Dendritic cell treated with granulocyte-macrophage colony-stimulating factor and Interleukin-4, amounts not matched to agents 40 ng/mL and 50 ng/mL, for 4 days (primary cell): Measurements from ENCODE around the gene SPRED3.
A peak's percentile ranks its signal among the peaks of the same experiment; 100 is the strongest.
"Not testable (repeated sequence)": the region's sequence is repeated elsewhere in the genome, so short reads cannot be mapped to it uniquely, and the experiment has no call there.

ENCODE experiments used
- H3K27ac Mint-ChIP-seq: one replicate; pipeline ENCODE4 v1.8.0; 2022; ENCODE audit warnings: mild to moderate bottlenecking, mixed read lengths
- H3K27me3 Mint-ChIP-seq: one replicate; pipeline ENCODE4 v1.8.0; 2022; ENCODE audit warnings: mild to moderate bottlenecking, mixed read lengths
- H3K36me3 Mint-ChIP-seq: one replicate; pipeline ENCODE4 v1.8.0; 2022; ENCODE audit warnings: low read depth, mixed read lengths
- H3K4me1 Mint-ChIP-seq: one replicate; pipeline ENCODE4 v1.8.0; 2022; ENCODE audit warnings: low read depth, mixed read lengths
- H3K4me3 Mint-ChIP-seq: one replicate; pipeline ENCODE4 v1.8.0; 2022; ENCODE audit warnings: mild to moderate bottlenecking, moderate library complexity, mixed read lengths
- H3K9me3 Mint-ChIP-seq: one replicate; pipeline ENCODE4 v1.8.0; 2022; ENCODE audit warnings: mixed read lengths
- intact Hi-C: fragments of 100-400 bp; cut with micrococcal nuclease; formaldehyde crosslinking; loops from one replicate; pipeline ENCODE4 v1.15.0; 2022

The SPRED3 gene, protein sequence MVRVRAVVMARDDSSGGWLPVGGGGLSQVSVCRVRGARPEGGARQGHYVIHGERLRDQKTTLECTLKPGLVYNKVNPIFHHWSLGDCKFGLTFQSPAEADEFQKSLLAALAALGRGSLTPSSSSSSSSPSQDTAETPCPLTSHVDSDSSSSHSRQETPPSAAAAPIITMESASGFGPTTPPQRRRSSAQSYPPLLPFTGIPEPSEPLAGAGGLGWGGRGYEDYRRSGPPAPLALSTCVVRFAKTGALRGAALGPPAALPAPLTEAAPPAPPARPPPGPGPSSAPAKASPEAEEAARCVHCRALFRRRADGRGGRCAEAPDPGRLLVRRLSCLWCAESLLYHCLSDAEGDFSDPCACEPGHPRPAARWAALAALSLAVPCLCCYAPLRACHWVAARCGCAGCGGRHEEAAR

DNA sequence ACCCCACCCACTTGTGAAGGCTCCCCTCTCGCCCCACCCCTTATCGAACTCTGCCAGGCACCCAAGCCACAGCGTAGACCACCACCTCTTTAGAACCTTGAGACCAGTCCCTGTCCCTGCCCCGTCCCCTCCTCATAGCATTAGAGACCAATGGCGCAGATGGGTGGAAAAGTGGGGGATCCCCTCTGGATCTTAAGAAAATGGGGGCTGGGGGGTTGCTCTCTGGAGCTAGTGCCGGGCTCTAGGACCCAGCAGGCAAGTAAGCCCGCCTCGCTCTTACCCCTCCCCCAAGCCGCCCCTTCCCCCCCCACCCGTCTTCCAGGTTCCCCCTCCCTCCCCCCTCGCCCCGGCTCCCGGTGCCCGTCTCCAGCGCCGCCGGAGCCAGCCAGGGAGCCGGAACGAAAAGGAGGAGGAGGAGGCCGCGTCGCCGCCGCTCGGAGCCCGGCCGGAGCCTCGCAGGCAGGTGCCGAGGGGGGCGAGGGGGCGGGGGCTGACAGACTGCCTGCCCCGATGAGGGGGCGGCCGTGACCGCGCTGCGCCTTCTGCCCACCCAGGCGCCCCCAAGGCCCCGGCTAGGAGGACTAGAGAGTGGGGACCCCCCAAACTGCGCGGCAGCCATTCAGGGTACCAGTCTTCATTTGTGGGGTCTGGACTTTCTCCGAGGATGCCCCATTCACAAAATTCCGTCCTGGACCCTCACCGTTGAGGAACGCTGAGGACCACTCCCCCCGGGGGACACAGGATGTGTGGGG, at the start of gene SPRED3:
Gene SPRED3, plus strand, starts transcription at position 349 of the 752 bp plus-strand sequence. CDS start 1,606 bp downstream, outside the sequence.
- peak within 1 kb of the TSS; percentile 84 for H3K27ac Mint-ChIP-seq
- H3K36me3 Mint-ChIP-seq = peaks cover 29% of the 10 kb centered on the region
- H3K4me3 Mint-ChIP-seq = peak within 1 kb of the TSS; percentile 81
- H3K27me3 Mint-ChIP-seq = peaks cover 70% of the 10 kb centered on the region
- H3K4me1 Mint-ChIP-seq = peaks cover 42% of the 10 kb centered on the region
- H3K9me3 Mint-ChIP-seq = no peaks in the 10 kb centered on the region
- intact Hi-C loops = no loop called here

DNA sequence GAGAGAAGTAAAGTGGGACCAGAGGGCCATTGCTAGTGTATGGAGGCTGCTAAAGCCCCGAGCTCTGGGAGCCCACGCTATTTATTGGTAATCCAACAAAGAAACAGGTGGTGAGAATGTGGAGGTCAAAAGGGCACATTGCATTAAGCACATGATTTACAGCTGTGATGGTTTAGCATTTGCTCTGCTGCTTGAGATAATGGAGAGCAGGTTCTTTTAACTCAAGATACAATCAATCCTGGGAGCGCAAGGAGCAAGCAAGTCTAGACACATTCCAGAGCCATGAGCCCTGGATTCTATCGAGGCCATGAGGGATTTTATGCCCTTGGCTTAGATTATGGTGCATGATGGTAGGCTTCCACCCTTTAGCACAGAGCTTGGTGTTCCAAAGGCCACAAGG, 49.5 kb upstream of the SPRED3 start:
- H3K9me3 Mint-ChIP-seq, H3K27ac Mint-ChIP-seq, H3K27me3 Mint-ChIP-seq, intact Hi-C loops, H3K4me3 Mint-ChIP-seq: not testable (repeated sequence)
- peaks cover 61% of the 10 kb centered on the region for H3K36me3 Mint-ChIP-seq
- H3K4me1 Mint-ChIP-seq = peaks cover 27% of the 10 kb centered on the region

DNA sequence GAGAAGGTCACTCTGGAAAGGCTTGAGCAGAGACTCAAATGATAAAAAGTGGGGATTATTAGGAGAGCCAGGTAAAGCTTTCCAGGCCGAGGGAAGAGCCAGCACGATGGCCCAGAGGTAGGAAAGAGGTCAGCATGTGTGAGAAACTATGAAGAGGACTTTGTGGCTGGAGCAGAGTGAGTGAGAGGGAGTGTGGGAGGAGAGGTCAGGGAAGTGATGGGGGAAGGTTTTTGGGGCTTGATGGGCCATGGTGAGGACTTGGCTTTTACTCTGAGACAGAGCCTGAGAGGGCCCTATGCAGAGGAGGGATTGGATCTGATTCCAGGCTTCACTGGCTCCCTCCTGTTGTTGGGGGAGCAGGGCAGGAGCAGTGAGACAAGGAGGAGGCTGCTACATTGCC, 47.6 kb upstream of the SPRED3 start:
- Mint-ChIP-seq H3K27me3 (no peaks in the 10 kb centered on the region), H3K4me3 (no peak overlapping the region), H3K36me3 (peaks cover 70% of the 10 kb centered on the region), H3K27ac (no peak overlapping the region), H3K9me3 (no peaks in the 10 kb centered on the region), H3K4me1 (peaks cover 27% of the 10 kb centered on the region)
- intact Hi-C loops = no loop called here

DNA sequence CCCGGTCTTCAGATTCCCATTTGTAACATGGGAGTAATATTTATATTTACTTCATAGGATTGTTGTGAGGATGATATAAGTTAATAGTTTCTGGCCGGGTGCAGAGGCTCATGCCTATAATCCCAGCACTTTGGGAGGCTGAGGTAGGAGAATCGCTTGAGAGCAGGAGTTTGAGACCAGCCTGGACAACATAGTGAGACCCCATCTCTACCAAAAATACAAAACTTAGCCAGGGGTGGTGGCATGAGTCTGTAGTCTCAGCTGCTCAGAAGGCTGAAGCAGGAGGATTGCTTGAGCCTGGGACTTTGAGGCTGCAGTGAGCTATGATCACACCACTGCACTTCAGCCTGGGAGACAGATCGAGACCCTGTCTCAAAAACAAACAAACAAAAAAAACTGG, 41.7 kb upstream of the SPRED3 start:
- Mint-ChIP-seq H3K9me3 (no peaks in the 10 kb centered on the region), H3K36me3 (peaks cover 35% of the 10 kb centered on the region), H3K27me3 (peaks cover 5% of the 10 kb centered on the region), H3K27ac (no peak overlapping the region), H3K4me1 (no peaks in the 10 kb centered on the region), H3K4me3 (no peak overlapping the region)
- intact Hi-C loops = no loop called here

DNA sequence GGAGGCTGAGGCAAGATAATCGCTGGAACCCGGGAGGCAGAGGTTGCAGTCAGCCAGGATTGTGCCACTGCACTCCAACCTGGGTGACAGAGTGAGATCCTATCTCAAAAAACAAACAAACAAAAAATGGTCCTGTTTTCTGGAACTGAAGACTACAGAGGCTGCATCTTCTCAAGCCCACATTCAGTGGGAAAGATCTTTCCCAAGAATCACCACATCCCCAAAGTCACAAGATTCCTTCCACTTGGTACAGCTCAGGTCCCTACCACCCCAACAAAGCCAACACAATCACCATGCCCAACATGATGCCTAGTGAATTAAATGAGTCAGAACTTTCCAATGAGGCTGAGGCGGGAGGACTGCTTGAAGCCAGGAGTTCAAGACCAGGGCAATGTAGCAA, 37.6 kb upstream of the SPRED3 start:
- Mint-ChIP-seq H3K9me3 (no peaks in the 10 kb centered on the region), H3K27ac (no peak overlapping the region), H3K4me3 (no peak overlapping the region), H3K4me1 (no peaks in the 10 kb centered on the region), H3K27me3 (peaks cover 24% of the 10 kb centered on the region), H3K36me3 (peaks cover 6% of the 10 kb centered on the region)
- intact Hi-C loops = no loop called here

DNA sequence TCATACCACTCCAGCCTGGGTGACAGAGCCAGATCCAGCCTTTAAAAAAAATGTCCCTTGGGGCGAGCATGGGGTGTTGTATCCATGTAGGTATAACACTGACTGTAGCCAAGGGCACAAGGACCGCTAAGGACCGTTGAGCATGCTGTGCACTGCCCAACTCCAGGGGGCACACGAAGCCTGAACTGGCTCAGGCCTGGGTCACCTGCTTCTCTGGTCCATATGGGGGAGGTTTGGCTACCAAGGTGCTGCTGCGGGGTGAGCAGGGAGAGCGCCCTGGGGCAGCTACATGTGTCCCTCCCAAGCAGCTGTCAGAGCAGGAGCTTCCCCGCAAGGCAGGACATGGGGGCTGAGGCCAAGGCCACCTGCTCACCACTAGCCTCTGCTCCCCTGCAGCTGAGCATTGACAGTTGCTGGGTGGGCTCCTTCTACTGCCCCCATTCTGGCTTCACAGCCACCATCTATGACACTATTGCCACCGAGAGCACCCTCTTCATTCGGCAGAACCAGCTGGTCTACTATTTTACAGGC, 36.6 kb upstream of the SPRED3 start:
- intact Hi-C loops = no loop called here
- Mint-ChIP-seq H3K36me3 (no peaks in the 10 kb centered on the region), H3K9me3 (no peaks in the 10 kb centered on the region), H3K4me1 (no peaks in the 10 kb centered on the region), H3K27me3 (peaks cover 35% of the 10 kb centered on the region), H3K27ac (no peak overlapping the region), H3K4me3 (no peak overlapping the region)

DNA sequence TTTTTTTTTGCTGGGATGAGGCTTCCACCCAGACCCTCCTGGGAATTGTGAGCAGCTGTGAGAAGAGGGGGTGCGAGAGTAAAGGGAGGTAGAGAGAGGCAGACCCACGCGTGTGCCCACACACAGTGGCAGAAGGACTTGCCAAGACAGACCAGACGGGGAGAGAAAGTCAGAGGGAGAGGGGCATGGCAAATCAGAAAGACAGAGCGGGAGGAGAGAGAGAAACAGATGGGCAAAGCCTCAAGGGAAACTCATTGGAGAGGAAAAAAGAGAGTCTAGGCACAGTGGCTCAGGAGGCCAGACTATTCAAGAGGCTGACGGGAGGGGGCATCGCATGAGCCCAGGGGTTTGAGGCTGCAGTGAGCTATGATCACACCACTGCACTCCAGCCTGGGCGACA, 35.9 kb upstream of the SPRED3 start:
- Mint-ChIP-seq H3K27me3 (peaks cover 40% of the 10 kb centered on the region), H3K27ac (no peak overlapping the region), H3K4me1 (no peaks in the 10 kb centered on the region), H3K4me3 (no peak overlapping the region), H3K9me3 (no peaks in the 10 kb centered on the region), H3K36me3 (no peaks in the 10 kb centered on the region)
- intact Hi-C loops = no loop called here

DNA sequence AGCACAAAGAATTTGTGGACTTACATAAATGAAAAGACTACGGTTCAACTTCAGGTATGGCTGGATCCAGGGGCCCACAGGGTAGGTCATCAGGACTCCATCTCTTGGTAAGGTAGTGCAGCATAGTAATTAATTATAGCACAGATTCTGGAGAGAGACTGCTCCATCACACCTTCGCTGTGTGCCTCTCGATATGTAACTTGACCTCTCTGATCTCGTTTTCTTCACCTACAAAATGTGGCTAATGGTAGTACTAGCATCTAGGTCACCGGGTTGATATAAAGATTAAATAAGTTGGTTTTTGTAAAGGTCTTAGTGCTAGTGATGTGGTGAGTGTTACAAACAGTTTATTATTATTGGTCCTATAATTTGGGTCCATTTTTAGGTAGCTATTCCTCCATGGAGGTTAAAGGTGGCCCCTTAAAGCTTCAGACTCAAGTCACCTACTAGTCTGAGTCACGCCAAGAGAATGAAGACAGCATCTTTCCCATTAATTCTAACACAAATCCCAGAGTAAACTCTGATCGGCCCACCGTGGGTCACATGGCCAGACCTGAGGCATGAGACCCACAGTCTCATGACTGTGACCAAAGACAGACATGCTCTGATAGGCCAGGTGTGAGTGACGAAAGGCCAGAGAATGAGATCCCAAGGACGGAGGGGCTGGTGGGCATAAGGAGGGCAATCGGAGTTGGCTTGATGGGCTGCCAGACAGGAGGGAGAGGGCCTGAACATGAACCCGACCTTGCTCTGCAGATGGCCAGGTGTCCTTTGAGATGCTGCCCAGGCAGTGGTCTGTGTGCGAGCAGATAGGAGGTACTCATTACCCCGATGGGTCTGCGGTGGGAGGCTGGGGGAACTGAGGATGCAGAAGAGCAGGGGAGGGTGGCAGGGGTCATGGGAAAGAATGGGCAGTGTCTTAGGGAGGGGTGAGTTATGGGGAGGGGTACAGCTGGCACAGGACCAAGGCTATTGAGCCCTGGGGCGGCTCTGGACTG, 32.5 kb upstream of the SPRED3 start:
- Mint-ChIP-seq H3K4me3 (no peak overlapping the region), H3K27me3 (peaks cover 69% of the 10 kb centered on the region), H3K36me3 (no peaks in the 10 kb centered on the region), H3K9me3 (no peaks in the 10 kb centered on the region), H3K4me1 (peaks cover 5% of the 10 kb centered on the region), H3K27ac (no peak overlapping the region)
- intact Hi-C loops = no loop called here

DNA sequence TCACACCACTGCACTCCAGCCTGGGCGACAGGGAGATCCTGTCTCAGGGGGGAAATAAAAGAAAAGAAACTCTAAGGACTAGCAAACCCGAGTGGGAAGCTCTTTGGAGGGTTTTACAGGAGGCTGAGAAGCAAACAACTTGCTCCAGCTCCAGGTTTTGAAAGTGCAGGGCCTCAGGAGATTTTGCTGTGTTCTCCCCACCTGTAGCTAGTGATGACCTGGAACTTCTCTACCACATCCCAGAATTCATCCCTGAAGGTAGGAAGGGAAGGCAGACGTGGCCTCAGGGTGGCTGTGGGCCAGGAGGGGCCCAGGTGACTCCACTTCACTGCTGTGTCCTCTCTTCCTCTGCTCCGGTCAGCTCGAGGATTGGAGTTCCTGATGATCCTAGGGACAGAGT, 30.4 kb upstream of the SPRED3 start:
- H3K27me3 Mint-ChIP-seq = peaks cover 64% of the 10 kb centered on the region
- H3K4me1 Mint-ChIP-seq = peaks cover 24% of the 10 kb centered on the region
- intact Hi-C loops = no loop called here
- H3K4me3 Mint-ChIP-seq = no peak overlapping the region
- peaks cover 15% of the 10 kb centered on the region for H3K36me3 Mint-ChIP-seq
- no peak overlapping the region for H3K27ac Mint-ChIP-seq
- no peaks in the 10 kb centered on the region for H3K9me3 Mint-ChIP-seq

DNA sequence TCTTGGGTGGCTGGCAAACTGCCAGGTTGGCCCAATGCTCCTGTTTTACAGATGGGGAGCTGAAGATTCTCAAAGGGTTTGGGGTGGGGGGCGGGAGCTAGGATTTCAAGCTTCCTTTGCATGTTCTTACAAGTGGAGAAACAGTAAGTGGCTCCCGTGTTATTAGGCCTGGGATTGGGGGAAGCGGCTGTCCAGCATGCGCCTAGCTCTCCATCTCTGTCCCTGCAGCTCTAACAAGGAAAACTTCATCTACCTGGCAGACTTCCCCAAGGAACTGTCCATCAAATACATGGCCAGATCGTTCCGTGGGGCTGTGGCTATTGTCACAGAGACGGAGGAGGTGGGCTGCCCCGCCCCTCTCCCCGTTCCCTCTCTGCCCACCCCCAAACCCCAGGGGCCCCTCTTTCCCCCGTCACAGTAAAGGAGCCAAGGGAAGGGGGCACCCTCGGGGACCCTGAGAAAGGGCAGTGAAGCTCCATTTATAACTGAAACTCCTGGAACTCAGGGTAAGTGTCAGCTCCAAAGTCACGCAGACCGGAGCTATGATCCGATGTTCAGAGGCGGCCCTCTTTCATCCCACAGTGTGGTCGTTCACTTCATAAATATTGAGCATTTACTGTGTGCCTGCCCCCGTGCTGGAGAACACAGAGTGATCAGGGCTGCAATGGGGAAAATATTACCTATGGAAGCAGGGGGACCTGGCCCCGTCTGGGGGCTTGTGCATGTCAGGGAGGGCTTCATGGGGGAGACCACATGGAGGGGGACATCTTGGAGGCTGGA, 29.1 kb upstream of the SPRED3 start:
- Mint-ChIP-seq H3K4me3 (no peak overlapping the region), H3K27me3 (peaks cover 64% of the 10 kb centered on the region), H3K27ac (no peak overlapping the region), H3K36me3 (peaks cover 15% of the 10 kb centered on the region), H3K9me3 (no peaks in the 10 kb centered on the region), H3K4me1 (peaks cover 25% of the 10 kb centered on the region)
- intact Hi-C loops = no loop called here

DNA sequence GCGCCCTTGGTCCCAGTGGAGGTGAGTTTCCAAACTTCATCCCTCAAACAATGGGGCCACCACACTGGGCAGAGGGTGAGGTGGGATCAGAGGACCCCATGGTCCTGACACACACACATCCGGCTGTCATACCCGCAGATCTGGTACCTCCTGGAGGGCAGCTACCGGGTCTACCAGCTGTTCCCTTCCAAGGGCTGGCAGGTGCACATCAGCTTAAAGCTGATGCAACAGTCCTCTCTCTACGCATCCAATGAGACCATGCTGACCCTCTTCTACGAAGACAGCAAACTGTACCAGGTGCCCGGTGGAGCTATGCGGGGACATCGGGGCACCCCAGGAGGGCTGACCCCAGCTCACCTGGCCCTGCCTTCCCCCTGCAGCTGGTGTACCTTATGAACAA, 28.1 kb upstream of the SPRED3 start:
- Mint-ChIP-seq H3K9me3 (no peaks in the 10 kb centered on the region), H3K36me3 (peaks cover 15% of the 10 kb centered on the region), H3K4me1 (peaks cover 25% of the 10 kb centered on the region), H3K4me3 (no peak overlapping the region), H3K27ac (peak overlapping the region; percentile 88), H3K27me3 (peaks cover 59% of the 10 kb centered on the region)
- intact Hi-C loops = no loop called here

DNA sequence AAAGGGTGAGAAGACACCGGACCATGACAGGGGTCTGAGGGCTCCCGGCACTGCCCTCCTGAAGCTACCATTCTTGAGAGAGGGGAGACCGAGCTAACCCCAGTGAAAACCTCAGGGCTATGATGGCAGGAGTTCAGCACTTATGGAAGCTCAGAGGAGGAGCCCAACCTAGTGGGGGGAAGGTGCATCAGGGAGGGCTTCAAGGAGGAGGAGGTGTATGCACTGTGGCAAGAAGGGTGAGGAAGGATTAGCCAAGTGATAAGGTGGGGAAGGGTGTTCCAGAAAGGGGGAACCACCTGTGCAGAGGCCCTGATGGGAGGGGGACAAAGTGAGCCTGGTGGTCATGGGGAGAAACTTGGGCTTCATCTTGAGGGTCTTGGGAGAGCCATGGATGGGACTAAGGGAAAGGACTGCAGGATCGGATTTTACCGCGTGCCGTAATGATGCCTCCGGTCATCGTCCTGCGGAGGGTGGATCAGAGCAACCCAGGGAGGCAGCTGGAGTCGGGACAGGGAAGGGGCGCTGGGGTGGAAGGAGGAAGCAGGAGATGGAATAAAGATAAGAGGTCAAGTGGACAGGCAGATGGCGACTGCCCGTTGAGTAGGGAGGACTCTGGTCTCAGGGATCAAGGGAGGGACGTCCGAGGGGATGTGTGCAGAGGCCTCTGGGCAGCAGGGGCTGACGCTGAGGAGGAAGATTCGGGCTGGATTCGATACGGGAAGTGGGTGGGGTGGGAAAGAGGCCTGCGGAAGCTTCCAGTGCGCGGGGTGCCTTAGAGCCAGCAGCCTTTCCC, 27.5 kb upstream of the SPRED3 start:
- H3K27me3 Mint-ChIP-seq = peaks cover 57% of the 10 kb centered on the region
- H3K36me3 Mint-ChIP-seq = peaks cover 15% of the 10 kb centered on the region
- H3K4me3 Mint-ChIP-seq = peak overlapping the region; percentile 91
- intact Hi-C loops = no loop called here
- H3K4me1 Mint-ChIP-seq = peaks cover 25% of the 10 kb centered on the region
- H3K27ac Mint-ChIP-seq = peak overlapping the region; percentile 88
- no peaks in the 10 kb centered on the region for H3K9me3 Mint-ChIP-seq
